Measurements from ENCODE around the gene KCNIP4.

GRCh38 chr4:21018817-21019216 is 929.8 kb downstream of the KCNIP4 start:
- TF ChIP-seq, protein P1, sequence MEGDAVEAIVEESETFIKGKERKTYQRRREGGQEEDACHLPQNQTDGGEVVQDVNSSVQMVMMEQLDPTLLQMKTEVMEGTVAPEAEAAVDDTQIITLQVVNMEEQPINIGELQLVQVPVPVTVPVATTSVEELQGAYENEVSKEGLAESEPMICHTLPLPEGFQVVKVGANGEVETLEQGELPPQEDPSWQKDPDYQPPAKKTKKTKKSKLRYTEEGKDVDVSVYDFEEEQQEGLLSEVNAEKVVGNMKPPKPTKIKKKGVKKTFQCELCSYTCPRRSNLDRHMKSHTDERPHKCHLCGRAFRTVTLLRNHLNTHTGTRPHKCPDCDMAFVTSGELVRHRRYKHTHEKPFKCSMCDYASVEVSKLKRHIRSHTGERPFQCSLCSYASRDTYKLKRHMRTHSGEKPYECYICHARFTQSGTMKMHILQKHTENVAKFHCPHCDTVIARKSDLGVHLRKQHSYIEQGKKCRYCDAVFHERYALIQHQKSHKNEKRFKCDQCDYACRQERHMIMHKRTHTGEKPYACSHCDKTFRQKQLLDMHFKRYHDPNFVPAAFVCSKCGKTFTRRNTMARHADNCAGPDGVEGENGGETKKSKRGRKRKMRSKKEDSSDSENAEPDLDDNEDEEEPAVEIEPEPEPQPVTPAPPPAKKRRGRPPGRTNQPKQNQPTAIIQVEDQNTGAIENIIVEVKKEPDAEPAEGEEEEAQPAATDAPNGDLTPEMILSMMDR (IDR thresholded peaks at IDR 0.05): no peak
- no peak for TF ChIP-seq EZH2 (IDR thresholded peaks at IDR 0.05; ENCODE audit: borderline replicate concordance, insufficient read depth, low read depth, low read length, poor library complexity, severe bottlenecking)
